ENCODE results near the gene VWDE.
"Not testable (repeated sequence)": the region's sequence is repeated elsewhere in the genome, so short reads cannot be mapped to it uniquely, and the experiment has no call there.

The VWDE gene

DNA sequence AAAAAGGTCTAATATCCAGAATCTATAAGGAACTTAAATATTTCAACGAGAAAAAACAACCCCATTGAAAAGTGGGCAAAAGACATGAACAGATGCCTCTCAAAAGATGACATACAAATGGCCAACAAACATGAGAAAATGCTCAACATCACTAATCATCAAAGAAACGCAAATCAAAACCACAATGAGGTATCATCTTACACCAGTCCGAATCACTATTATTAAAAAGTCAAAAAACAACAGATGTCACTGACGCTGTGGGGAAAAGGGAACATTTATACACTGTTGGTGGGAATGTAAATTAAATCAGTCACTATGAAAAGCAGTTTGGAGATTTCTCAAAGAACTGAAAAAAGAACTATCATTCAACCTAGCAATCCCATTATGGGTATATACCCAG, 6.0 kb downstream of the VWDE start:
- Histone ChIP-seq H3K4me1 (ENCODE audit: control insufficient read depth, insufficient read depth, low read length) (peaks cover 14% of the 10 kb centered on the region), H3K9ac (ENCODE audit: low read depth, low read length) (no peak overlapping the region), H3K4me3 (ENCODE audit: low read depth, low read length) (no peak overlapping the region), H3K27me3 (ENCODE audit: control insufficient read depth, insufficient read depth, low read length) (no peaks in the 10 kb centered on the region), H3K9me3 (ENCODE audit: control insufficient read depth, insufficient read depth, low read length) (no peaks in the 10 kb centered on the region), H3K36me3 (ENCODE audit: control insufficient read depth, insufficient read depth, low read length) (no peaks in the 10 kb centered on the region)

DNA sequence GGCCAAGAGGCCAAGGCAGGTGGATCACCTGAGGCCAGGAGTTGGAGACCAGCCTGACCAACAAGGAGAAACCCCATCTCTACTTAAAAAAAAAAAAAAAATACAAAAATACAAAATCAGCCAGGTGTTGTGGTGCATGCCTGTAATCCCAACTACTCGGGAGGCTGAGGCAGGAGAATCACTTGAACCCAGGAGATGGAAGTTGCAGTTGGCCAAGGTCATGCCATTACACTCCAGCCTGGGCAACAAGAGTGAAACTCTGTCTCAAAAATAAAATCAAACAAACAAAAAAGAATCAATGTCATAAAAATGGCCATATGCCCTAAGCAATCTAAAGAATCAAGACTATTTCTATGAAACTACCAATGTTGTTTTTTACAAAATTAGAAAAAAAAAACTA, 7.0 kb downstream of the VWDE start:
- not testable (repeated sequence) for H3K36me3 ChIP-seq (ENCODE audit: control insufficient read depth, insufficient read depth, low read length); H3K9ac ChIP-seq (ENCODE audit: low read depth, low read length); H3K9me3 ChIP-seq (ENCODE audit: control insufficient read depth, insufficient read depth, low read length); H3K4me3 ChIP-seq (ENCODE audit: low read depth, low read length); H3K27me3 ChIP-seq (ENCODE audit: control insufficient read depth, insufficient read depth, low read length)
- H3K4me1 ChIP-seq (ENCODE audit: control insufficient read depth, insufficient read depth, low read length) = peaks cover 18% of the 10 kb centered on the region

DNA sequence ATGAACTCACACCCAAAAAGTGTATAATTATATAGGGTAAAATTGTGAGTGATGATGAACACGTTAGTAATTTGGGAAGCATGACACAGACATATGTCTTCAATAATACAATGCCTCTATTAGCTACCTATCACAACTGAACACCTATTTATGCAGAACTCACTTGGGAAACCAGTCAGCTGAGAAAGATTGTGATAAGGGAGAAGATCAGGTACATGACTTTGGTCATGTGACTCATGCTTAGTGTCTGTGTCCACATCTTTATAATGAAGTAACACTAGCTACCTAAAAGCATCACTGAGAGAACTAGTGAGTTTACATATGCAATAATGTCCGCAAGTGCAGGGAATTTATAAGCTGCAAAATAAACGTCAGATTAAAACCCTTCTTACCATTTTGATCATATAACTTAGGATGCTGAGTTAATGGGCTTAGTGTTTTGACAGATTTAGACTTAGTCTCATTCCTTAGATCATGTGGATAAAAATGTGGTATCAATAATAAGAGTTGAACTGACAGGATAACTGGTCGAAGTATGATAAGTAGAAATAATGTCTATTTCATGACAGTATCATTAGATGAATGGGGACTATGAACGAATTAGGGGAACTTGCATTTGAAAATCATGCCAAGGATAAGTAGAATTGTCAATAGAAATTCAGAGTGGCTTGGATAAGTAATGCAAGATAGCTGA, 11.6 kb downstream of the VWDE start:
- Histone ChIP-seq H3K9ac (ENCODE audit: low read depth, low read length) (no peak overlapping the region), H3K4me1 (ENCODE audit: control insufficient read depth, insufficient read depth, low read length) (peaks cover 11% of the 10 kb centered on the region), H3K27me3 (ENCODE audit: control insufficient read depth, insufficient read depth, low read length) (no peaks in the 10 kb centered on the region), H3K4me3 (ENCODE audit: low read depth, low read length) (no peak overlapping the region), H3K36me3 (ENCODE audit: control insufficient read depth, insufficient read depth, low read length) (no peaks in the 10 kb centered on the region), H3K9me3 (ENCODE audit: control insufficient read depth, insufficient read depth, low read length) (no peaks in the 10 kb centered on the region)

DNA sequence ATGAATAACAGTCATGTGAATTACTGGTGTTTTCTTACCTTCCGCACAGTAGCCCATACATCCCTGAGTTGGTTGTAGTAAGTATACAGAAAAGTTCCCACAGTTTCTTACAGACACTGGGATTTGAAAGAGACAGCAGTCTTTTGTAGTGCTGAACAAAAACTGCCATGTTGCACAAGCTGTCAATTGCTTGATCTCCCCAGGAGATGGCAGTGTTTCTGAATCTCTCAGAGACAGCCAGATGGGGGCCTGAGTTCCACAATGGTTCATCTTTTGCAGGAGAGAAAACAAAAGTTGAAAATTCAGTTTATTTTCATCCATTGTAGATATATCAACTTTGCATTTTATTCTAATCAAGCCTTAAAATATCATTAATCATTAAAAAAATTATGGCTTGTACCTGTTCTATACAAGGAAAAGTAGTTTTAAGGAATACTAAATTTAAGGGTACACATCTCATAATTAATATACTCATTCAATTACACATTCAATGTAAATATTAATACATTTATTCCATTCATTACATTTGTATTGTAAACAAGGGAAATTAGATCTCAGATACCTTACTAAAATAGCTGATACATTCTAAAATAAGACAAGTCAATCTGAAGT, 14.5 kb downstream of the VWDE start:
- Histone ChIP-seq H3K9ac (ENCODE audit: low read depth, low read length) (no peak overlapping the region), H3K4me1 (ENCODE audit: control insufficient read depth, insufficient read depth, low read length) (peaks cover 10% of the 10 kb centered on the region), H3K27me3 (ENCODE audit: control insufficient read depth, insufficient read depth, low read length) (no peaks in the 10 kb centered on the region), H3K36me3 (ENCODE audit: control insufficient read depth, insufficient read depth, low read length) (peaks cover 6% of the 10 kb centered on the region), H3K4me3 (ENCODE audit: low read depth, low read length) (no peak overlapping the region), H3K9me3 (ENCODE audit: control insufficient read depth, insufficient read depth, low read length) (no peaks in the 10 kb centered on the region)

DNA sequence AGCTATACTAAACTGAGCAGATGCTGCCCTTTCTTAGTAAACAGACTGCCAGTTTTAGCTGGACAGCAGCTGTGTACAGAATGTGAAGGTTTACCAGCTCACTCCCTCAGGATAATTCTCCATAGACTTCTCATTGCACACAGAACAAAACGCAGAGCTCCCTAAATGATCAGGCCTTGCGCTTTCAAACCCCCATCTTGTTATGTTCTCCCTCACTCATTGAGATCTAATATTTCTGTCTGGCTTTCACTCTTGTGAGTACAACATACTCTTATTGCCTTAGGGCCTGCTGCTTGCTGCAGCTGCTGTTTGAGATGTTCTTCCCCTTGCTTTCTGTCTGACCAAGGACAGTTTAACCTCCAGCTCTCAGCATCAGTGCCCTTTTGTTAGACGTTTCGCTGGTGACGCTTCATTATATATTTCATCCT, 17.3 kb downstream of the VWDE start:
- Histone ChIP-seq H3K9ac (ENCODE audit: low read depth, low read length) (no peak overlapping the region), H3K9me3 (ENCODE audit: control insufficient read depth, insufficient read depth, low read length) (no peaks in the 10 kb centered on the region), H3K36me3 (ENCODE audit: control insufficient read depth, insufficient read depth, low read length) (peaks cover 6% of the 10 kb centered on the region), H3K4me1 (ENCODE audit: control insufficient read depth, insufficient read depth, low read length) (no peaks in the 10 kb centered on the region), H3K27me3 (ENCODE audit: control insufficient read depth, insufficient read depth, low read length) (no peaks in the 10 kb centered on the region), H3K4me3 (ENCODE audit: low read depth, low read length) (no peak overlapping the region)

DNA sequence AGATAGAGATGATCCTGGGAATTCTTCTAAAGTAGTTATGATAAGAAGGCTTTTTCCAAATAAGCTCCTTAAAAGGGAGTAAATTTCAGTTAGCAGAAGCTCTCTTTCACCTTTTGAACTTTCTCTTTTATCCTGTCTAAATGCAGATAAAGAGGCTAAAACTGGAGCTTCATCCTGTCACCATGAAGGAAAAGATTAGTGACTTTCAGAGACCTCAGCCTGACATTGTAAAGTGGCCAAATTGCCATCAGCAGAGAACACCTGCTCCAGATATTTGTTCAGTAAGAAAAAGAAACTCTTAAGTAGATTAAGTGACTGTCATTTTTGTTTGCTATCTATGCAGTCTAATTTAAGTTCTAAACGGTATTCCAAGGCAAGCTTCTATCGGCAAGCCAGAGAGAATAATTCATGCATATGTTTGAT, 18.3 kb downstream of the VWDE start:
- H3K4me1 ChIP-seq (ENCODE audit: control insufficient read depth, insufficient read depth, low read length) = no peaks in the 10 kb centered on the region
- no peak overlapping the region for H3K9ac ChIP-seq (ENCODE audit: low read depth, low read length)
- no peak overlapping the region for H3K4me3 ChIP-seq (ENCODE audit: low read depth, low read length)
- no peaks in the 10 kb centered on the region for H3K27me3 ChIP-seq (ENCODE audit: control insufficient read depth, insufficient read depth, low read length)
- no peaks in the 10 kb centered on the region for H3K9me3 ChIP-seq (ENCODE audit: control insufficient read depth, insufficient read depth, low read length)
- peaks cover 6% of the 10 kb centered on the region for H3K36me3 ChIP-seq (ENCODE audit: control insufficient read depth, insufficient read depth, low read length)

DNA sequence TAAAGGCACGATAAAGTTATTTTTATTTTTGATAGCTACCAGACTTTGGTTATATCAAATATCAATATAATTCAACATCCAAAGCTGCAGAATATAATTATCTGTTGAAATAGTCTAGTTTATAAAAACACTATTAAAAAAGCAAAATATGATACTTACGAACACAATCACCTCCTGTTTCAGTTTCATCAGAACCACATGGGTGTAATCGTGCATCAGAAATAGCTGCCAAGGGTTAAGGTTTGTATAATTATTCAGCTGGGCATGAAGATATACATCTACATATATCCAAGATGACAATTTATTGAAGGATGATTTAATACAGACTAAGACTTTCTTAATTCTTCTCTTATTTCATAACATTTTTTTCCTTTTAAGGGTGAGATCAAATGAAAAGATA, 20.3 kb downstream of the VWDE start:
- no peaks in the 10 kb centered on the region for H3K9me3 ChIP-seq (ENCODE audit: control insufficient read depth, insufficient read depth, low read length)
- H3K9ac ChIP-seq (ENCODE audit: low read depth, low read length) = no peak overlapping the region
- no peaks in the 10 kb centered on the region for H3K27me3 ChIP-seq (ENCODE audit: control insufficient read depth, insufficient read depth, low read length)
- H3K4me1 ChIP-seq (ENCODE audit: control insufficient read depth, insufficient read depth, low read length) = no peaks in the 10 kb centered on the region
- H3K36me3 ChIP-seq (ENCODE audit: control insufficient read depth, insufficient read depth, low read length) = peaks cover 11% of the 10 kb centered on the region
- no peak overlapping the region for H3K4me3 ChIP-seq (ENCODE audit: low read depth, low read length)

DNA sequence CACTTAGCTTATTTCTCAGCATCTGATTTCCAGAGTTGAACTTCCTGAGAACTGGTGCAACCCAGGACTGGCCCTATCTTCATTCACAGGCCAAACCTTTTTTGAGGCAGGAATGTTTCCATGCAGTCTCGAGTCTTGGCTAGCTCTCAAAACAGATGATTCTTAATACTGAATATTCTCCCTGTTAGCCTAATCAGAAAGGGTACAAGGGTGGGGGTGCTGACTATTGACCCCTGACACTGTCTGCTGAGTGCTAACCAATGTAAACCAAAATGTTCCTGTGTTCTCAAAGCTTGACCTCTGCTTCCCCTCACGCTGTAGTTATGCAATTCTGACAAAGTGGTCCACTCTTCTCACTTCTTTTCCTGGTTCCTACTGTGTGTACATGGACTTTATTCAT, 25.3 kb downstream of the VWDE start:
- no peak overlapping the region for H3K4me3 ChIP-seq (ENCODE audit: low read depth, low read length)
- H3K27me3 ChIP-seq (ENCODE audit: control insufficient read depth, insufficient read depth, low read length) = no peaks in the 10 kb centered on the region
- H3K9me3 ChIP-seq (ENCODE audit: control insufficient read depth, insufficient read depth, low read length) = no peaks in the 10 kb centered on the region
- H3K4me1 ChIP-seq (ENCODE audit: control insufficient read depth, insufficient read depth, low read length) = no peaks in the 10 kb centered on the region
- H3K9ac ChIP-seq (ENCODE audit: low read depth, low read length) = no peak overlapping the region
- H3K36me3 ChIP-seq (ENCODE audit: control insufficient read depth, insufficient read depth, low read length) = peaks cover 6% of the 10 kb centered on the region

DNA sequence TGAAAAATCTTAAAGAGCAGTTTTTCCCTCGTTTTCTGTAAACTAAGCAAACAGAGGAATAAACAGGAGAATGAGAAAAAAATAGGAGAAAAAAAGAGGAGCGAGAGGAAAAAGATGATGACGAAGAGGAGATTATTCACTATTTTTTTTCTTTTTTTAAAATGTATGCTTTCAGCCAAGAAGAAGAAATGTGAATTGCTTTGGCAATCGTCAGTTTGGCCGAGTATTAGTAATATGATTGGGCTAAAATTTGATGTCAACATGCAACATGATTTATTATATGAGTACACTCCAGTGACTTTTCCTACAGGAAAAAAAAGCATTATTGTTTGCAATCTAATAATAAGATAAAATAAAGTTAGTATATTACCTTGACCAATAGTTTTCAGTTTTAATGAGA, 26.3 kb downstream of the VWDE start:
- Histone ChIP-seq H3K4me1 (ENCODE audit: control insufficient read depth, insufficient read depth, low read length) (no peaks in the 10 kb centered on the region), H3K9me3 (ENCODE audit: control insufficient read depth, insufficient read depth, low read length) (no peaks in the 10 kb centered on the region), H3K4me3 (ENCODE audit: low read depth, low read length) (no peak overlapping the region), H3K9ac (ENCODE audit: low read depth, low read length) (no peak overlapping the region), H3K36me3 (ENCODE audit: control insufficient read depth, insufficient read depth, low read length) (peaks cover 6% of the 10 kb centered on the region), H3K27me3 (ENCODE audit: control insufficient read depth, insufficient read depth, low read length) (no peaks in the 10 kb centered on the region)

DNA sequence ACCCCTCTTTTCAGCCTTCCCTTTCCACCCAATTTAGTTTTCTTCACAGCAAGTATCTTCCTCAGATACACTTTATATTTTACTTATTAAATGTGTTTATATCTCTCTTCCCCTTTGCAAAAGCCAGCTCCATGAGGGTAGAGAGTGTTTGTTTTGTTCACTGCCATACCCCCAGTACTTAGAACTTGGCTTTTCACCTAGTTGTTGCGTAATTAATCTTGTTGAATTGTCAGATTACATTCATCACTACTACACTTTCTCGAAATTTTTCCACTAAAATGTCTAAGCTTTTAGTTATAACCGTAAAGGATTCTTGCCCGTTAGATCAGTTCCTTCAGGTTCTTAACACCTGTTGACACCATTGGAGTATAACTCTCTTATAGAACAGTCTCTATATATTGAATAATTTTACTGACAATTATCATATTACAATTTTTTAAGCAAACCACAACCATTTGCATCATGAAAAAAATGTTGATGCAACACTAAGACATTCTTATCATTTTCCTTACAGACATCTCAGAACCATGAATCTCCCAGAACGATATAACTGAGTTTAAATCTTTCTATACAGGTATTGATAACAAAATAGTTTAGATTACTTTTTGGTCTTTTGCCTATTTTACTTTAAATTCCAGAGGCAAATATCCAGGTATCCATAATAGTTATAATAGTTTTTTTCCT, 29.9 kb downstream of the VWDE start:
- H3K9me3 ChIP-seq (ENCODE audit: control insufficient read depth, insufficient read depth, low read length) = no peaks in the 10 kb centered on the region
- no peak overlapping the region for H3K9ac ChIP-seq (ENCODE audit: low read depth, low read length)
- peaks cover 3% of the 10 kb centered on the region for H3K36me3 ChIP-seq (ENCODE audit: control insufficient read depth, insufficient read depth, low read length)
- no peaks in the 10 kb centered on the region for H3K4me1 ChIP-seq (ENCODE audit: control insufficient read depth, insufficient read depth, low read length)
- no peaks in the 10 kb centered on the region for H3K27me3 ChIP-seq (ENCODE audit: control insufficient read depth, insufficient read depth, low read length)
- no peak overlapping the region for H3K4me3 ChIP-seq (ENCODE audit: low read depth, low read length)

DNA sequence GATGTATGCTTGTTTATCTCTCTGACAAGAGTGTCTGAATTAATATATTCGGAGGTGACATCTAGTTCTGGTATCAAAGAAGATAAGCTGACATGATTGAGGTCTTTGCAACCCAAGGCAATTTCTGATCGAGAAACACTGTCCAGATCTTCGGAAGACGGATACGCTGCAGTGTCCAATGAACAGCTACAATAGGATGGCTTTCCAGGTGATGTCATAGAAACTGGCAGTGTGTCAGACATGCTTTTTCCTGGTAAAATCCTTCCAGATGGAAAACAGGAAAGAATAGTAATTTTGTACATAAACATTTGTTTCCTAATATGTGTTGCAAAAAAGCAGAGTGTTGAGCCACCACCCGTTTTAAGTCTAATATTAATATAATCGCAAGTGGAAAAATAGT, 33.4 kb downstream of the VWDE start:
- H3K4me1 ChIP-seq (ENCODE audit: control insufficient read depth, insufficient read depth, low read length) = no peaks in the 10 kb centered on the region
- no peak overlapping the region for H3K9ac ChIP-seq (ENCODE audit: low read depth, low read length)
- H3K4me3 ChIP-seq (ENCODE audit: low read depth, low read length) = no peak overlapping the region
- H3K36me3 ChIP-seq (ENCODE audit: control insufficient read depth, insufficient read depth, low read length) = no peaks in the 10 kb centered on the region
- no peaks in the 10 kb centered on the region for H3K9me3 ChIP-seq (ENCODE audit: control insufficient read depth, insufficient read depth, low read length)
- H3K27me3 ChIP-seq (ENCODE audit: control insufficient read depth, insufficient read depth, low read length) = no peaks in the 10 kb centered on the region

DNA sequence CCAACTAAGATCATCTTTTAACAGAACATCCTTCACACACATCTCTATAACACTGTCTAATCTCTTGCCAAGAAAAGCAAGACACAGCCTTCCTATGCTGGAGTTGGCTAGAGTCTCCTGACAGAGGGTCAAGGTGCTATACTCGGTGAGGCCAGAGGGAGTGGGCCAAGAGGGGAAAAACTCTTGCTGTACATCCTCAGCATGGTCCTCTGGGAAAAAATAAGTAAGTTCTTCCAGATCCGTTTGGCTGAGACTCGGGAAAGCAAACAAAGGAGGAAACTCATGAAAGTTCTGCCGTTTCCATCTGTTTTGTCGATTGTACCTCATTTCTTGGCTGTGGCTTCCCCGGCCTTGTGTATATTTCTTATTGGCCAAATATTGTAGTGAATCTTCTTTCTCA, 33.9 kb downstream of the VWDE start:
- no peaks in the 10 kb centered on the region for H3K27me3 ChIP-seq (ENCODE audit: control insufficient read depth, insufficient read depth, low read length)
- no peak overlapping the region for H3K4me3 ChIP-seq (ENCODE audit: low read depth, low read length)
- H3K36me3 ChIP-seq (ENCODE audit: control insufficient read depth, insufficient read depth, low read length) = no peaks in the 10 kb centered on the region
- H3K4me1 ChIP-seq (ENCODE audit: control insufficient read depth, insufficient read depth, low read length) = no peaks in the 10 kb centered on the region
- no peak overlapping the region for H3K9ac ChIP-seq (ENCODE audit: low read depth, low read length)
- no peaks in the 10 kb centered on the region for H3K9me3 ChIP-seq (ENCODE audit: control insufficient read depth, insufficient read depth, low read length)
